Brain microvascular endothelial cell (primary cell): ENCODE results near the gene VMA21.

ENCODE experiments used
- DNase-seq: peaks from one replicate; pipeline ENCODE4 v3.0.0-alpha.2; 2020
- H3K27ac ChIP-seq: fragments of 250-450 bp; sonication (Bioruptor Pico); 2 replicates; pipeline ENCODE4 v1.5.1; 2020; ENCODE audit warnings: mild to moderate bottlenecking, moderate library complexity
- H3K27me3 ChIP-seq: fragments of 250-450 bp; sonication (Bioruptor Pico); replicated peaks from 2 replicates; pipeline ENCODE4 v1.5.1; 2020; ENCODE audit warnings: mild to moderate bottlenecking
- H3K36me3 ChIP-seq: fragments of 250-450 bp; sonication (Bioruptor Pico); replicated peaks from 2 replicates; pipeline ENCODE4 v1.5.1; 2020; ENCODE audit warnings: mild to moderate bottlenecking
- H3K4me3 ChIP-seq: 2 replicates; pipeline ENCODE4 v1.5.1; 2011; ENCODE audit warnings: low read depth, mild to moderate bottlenecking, control low read depth, low read length, moderate library complexity
- CTCF ChIP-seq: IDR thresholded peaks from 2 replicates; pipeline ENCODE4 v1.5.1; 2011; ENCODE audit warnings: low read depth, mild to moderate bottlenecking, moderate library complexity, low read length, control low read depth, inconsistent platforms; ENCODE audit errors: missing control alignments
- in situ Hi-C: cut with HindIII; loops from 2 replicates; pipeline ENCODE4 v1.10.0; 2017; ENCODE audit warnings: low sequenced_read_pairs, low pct_ligation_motif_present

Gene VMA21

GRCh38 chrX:151396042-151396824, 773 bp upstream of the VMA21 start:
- in situ Hi-C loops, result no loop called here
- TF ChIP-seq CTCF, result no peak
- peak; percentile 17 for DNase-seq
- no peaks in the 10 kb centered on the region for H3K36me3 ChIP-seq
- no peaks in the 10 kb centered on the region for H3K27me3 ChIP-seq
- peak overlapping the region; percentile 82 for H3K27ac ChIP-seq
- peak overlapping the region; percentile 53 for H3K4me3 ChIP-seq

- in situ Hi-C loops, result no loop called here
Observed at GRCh38 chrX:151397741-151398070, 700 bp downstream of the VMA21 start.

GRCh38 chrX:151398346-151398745, 1.3 kb downstream of the VMA21 start:
- no peak overlapping the region for H3K27ac ChIP-seq
- DNase-seq, result no peak
- no peak for TF ChIP-seq CTCF
- in situ Hi-C loops, result no loop called here
- H3K36me3 ChIP-seq, result no peaks in the 10 kb centered on the region
- H3K27me3 ChIP-seq, result no peaks in the 10 kb centered on the region
- no peak overlapping the region for H3K4me3 ChIP-seq

More at GRCh38 chrX:151397741-151398070, 700 bp downstream of the VMA21 start:
- no peak for TF ChIP-seq CTCF
- H3K27ac ChIP-seq, result peak overlapping the region; percentile 82
- H3K4me3 ChIP-seq, result peak overlapping the region; percentile 78
- H3K36me3 ChIP-seq, result no peaks in the 10 kb centered on the region
- H3K27me3 ChIP-seq, result no peaks in the 10 kb centered on the region
- no peak for DNase-seq

- Histone ChIP-seq H3K4me3 (no peak overlapping the region), H3K27ac (no peak overlapping the region), H3K36me3 (no peaks in the 10 kb centered on the region), H3K27me3 (no peaks in the 10 kb centered on the region)
- no peak for DNase-seq
- no peak for TF ChIP-seq CTCF
- in situ Hi-C loops, result no loop called here
Observed at GRCh38 chrX:151402719-151403390, 5.8 kb downstream of the VMA21 start.

GRCh38 chrX:151416579-151416978, 19.6 kb downstream of the VMA21 start:
- Histone ChIP-seq H3K27ac (no peak overlapping the region), H3K27me3 (no peaks in the 10 kb centered on the region), H3K4me3 (no peak overlapping the region), H3K36me3 (no peaks in the 10 kb centered on the region)
- TF ChIP-seq CTCF, result no peak
- in situ Hi-C loops, result no loop called here
- no peak for DNase-seq
